ENCODE data around the gene REPIN1.

GRCh38 chr7:150408393-150409299 lies 40.0 kb downstream of the REPIN1 start:
- TF ChIP-seq, protein P1, sequence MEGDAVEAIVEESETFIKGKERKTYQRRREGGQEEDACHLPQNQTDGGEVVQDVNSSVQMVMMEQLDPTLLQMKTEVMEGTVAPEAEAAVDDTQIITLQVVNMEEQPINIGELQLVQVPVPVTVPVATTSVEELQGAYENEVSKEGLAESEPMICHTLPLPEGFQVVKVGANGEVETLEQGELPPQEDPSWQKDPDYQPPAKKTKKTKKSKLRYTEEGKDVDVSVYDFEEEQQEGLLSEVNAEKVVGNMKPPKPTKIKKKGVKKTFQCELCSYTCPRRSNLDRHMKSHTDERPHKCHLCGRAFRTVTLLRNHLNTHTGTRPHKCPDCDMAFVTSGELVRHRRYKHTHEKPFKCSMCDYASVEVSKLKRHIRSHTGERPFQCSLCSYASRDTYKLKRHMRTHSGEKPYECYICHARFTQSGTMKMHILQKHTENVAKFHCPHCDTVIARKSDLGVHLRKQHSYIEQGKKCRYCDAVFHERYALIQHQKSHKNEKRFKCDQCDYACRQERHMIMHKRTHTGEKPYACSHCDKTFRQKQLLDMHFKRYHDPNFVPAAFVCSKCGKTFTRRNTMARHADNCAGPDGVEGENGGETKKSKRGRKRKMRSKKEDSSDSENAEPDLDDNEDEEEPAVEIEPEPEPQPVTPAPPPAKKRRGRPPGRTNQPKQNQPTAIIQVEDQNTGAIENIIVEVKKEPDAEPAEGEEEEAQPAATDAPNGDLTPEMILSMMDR (conservative IDR thresholded peaks at IDR 0.05) = no peak
- TF ChIP-seq EZH2 (IDR thresholded peaks at IDR 0.05; ENCODE audit: low read depth) = no peak

Data from PC-9 (cell line).